GM19468 (cell line): Measurements from ENCODE around the gene STYXL1.
"Not testable (repeated sequence)": the region's sequence is repeated elsewhere in the genome, so short reads cannot be mapped to it uniquely, and the experiment has no call there.

ENCODE experiments used
- ATAC-seq: cut with Tn5 transposase; IDR thresholded peaks from one replicate; pipeline ENCODE4 v1.9.1; 2021; ENCODE audit warnings: mild to moderate bottlenecking, moderate library complexity, moderate number of reproducible peaks; ENCODE audit not compliant: unreplicated experiment; ENCODE audit errors: extremely low read depth

The STYXL1 gene

GRCh38 chr7:76047811-76048667 is at the start of gene STYXL1, which contains the start of gene MDH2:
Gene STYXL1, minus strand, starts transcription at chr7:76048000. Its CDS starts 17,477 bp downstream, at chr7:76030523.
Gene MDH2, plus strand, starts transcription at chr7:76048106. Its CDS starts 55 bp downstream, at chr7:76048161.
- ATAC-seq: peak; percentile 81

- ATAC-seq: no peak
Measured at GRCh38 chr7:76095908-76096307, 48.1 kb upstream of the STYXL1 start.

GRCh38 chr7:76094326-76094725 is 46.5 kb upstream of the STYXL1 start:
- ATAC-seq: not testable (repeated sequence)

GRCh38 chr7:76093531-76093930 is 45.7 kb upstream of the STYXL1 start:
- ATAC-seq: not testable (repeated sequence)

- ATAC-seq: no peak
Measured at GRCh38 chr7:76091506-76091905, 43.7 kb upstream of the STYXL1 start.

GRCh38 chr7:76089865-76090475 is 42.2 kb upstream of the STYXL1 start:
- ATAC-seq: no peak

- ATAC-seq: not testable (repeated sequence)
Measured at GRCh38 chr7:76087362-76087791, 39.6 kb upstream of the STYXL1 start.

GRCh38 chr7:76086070-76086469 is 38.3 kb upstream of the STYXL1 start:
- no peak for ATAC-seq

GRCh38 chr7:76084115-76084514 is 36.3 kb upstream of the STYXL1 start:
- not testable (repeated sequence) for ATAC-seq

GRCh38 chr7:76080204-76080603 is 32.4 kb upstream of the STYXL1 start:
- no peak for ATAC-seq

- ATAC-seq: no peak
Measured at GRCh38 chr7:76077435-76077834, 29.6 kb upstream of the STYXL1 start.

- no peak for ATAC-seq
Measured at GRCh38 chr7:76076995-76077394, 29.2 kb upstream of the STYXL1 start.

- no peak for ATAC-seq
Measured at GRCh38 chr7:76074972-76075370, 27.2 kb upstream of the STYXL1 start.

- ATAC-seq: no peak
Measured at GRCh38 chr7:76074306-76074971, 26.6 kb upstream of the STYXL1 start.

GRCh38 chr7:76073335-76073990 is 25.7 kb upstream of the STYXL1 start:
- no peak for ATAC-seq

GRCh38 chr7:76072243-76073148 is 24.7 kb upstream of the STYXL1 start:
- ATAC-seq: no peak

GRCh38 chr7:76071316-76072242 is 23.8 kb upstream of the STYXL1 start:
- no peak for ATAC-seq

- ATAC-seq: no peak
Measured at GRCh38 chr7:76069238-76069638, 21.4 kb upstream of the STYXL1 start.
